Measurements from ENCODE around the gene SEC11A.

DNA sequence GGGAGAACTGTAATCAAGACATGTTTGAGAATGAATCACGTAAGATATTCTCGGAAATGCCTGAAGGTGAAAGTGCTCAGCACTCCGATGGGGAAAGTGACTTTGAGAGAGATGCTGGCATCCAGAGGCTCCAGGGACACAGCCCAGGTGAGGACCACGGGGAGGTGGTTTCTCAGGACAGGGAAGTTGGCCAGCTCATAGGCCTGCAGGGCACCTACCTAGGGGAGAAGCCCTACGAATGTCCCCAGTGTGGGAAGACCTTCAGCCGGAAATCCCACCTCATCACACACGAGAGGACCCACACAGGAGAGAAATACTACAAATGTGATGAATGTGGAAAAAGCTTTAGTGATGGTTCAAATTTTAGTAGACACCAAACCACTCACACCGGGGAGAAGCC, 95.3 kb downstream of the SEC11A start:
- no peak for TF ChIP-seq POLR2A (IDR thresholded peaks at IDR 0.05)
- TF ChIP-seq, protein P1, sequence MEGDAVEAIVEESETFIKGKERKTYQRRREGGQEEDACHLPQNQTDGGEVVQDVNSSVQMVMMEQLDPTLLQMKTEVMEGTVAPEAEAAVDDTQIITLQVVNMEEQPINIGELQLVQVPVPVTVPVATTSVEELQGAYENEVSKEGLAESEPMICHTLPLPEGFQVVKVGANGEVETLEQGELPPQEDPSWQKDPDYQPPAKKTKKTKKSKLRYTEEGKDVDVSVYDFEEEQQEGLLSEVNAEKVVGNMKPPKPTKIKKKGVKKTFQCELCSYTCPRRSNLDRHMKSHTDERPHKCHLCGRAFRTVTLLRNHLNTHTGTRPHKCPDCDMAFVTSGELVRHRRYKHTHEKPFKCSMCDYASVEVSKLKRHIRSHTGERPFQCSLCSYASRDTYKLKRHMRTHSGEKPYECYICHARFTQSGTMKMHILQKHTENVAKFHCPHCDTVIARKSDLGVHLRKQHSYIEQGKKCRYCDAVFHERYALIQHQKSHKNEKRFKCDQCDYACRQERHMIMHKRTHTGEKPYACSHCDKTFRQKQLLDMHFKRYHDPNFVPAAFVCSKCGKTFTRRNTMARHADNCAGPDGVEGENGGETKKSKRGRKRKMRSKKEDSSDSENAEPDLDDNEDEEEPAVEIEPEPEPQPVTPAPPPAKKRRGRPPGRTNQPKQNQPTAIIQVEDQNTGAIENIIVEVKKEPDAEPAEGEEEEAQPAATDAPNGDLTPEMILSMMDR (IDR thresholded peaks at IDR 0.05), result no peak

All from lower leg skin (tissue), 3 donors.